HG03469 (cell line): ENCODE data around the gene AGBL4.

Experiments used
- ATAC-seq: cut with Tn5 transposase; IDR thresholded peaks from one replicate; pipeline ENCODE4 v1.9.1; 2021; ENCODE audit warnings: mild to moderate bottlenecking, moderate library complexity, moderate number of reproducible peaks; ENCODE audit not compliant: unreplicated experiment

Gene AGBL4

DNA sequence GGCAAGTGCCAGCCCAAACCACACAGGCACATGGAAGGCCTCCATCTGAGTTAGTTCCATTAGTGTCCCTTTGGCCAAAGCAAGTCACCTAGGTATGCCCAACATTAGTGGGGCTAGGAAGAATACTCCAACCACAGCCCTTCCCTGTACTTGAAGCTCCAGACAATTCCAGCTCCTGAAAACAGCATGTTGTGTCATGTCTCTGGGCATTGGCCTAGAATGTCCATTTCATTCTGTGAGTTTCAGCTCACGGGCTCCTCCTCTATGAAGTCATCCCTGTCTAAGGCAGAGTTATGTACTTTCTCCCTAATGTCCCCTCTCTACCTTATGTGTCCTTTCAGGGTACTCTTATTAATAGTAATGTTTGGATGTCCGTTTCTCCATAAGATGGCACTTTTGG is 1455.3 kb downstream of the AGBL4 start:
- no peak for ATAC-seq

- ATAC-seq, result no peak
These were observed 1457.3 kb downstream of the AGBL4 start for GRCh38 chr1:48566492-48566891.

- ATAC-seq, result no peak
These were observed 1460.7 kb downstream of the AGBL4 start for GRCh38 chr1:48563021-48563420.

DNA sequence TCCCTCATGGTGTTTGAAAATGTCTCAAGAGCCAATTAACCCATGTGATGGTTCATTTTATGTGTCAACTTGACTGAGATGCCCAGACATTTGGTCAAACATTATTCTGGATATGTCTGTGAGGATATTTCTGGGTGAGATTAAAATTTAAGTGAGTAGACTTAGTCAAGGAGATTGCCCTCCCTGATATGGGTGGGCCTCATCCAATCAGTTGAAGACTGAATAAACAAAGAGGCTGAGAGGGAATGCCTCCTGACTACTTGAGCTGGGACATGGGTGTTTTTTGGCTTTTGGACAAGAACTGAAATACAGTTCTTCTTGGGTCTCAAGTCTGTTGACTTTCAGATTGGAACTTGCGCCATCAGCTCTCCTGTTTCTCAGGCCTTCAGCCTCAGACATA is 1462.3 kb downstream of the AGBL4 start:
- ATAC-seq, result no peak

GRCh38 chr1:48560577-48560976 is 1463.2 kb downstream of the AGBL4 start:
- no peak for ATAC-seq

GRCh38 chr1:48560116-48560515 is 1463.6 kb downstream of the AGBL4 start:
- ATAC-seq, result no peak

- no peak for ATAC-seq
These were observed 1465.4 kb downstream of the AGBL4 start for GRCh38 chr1:48558366-48558765.

DNA sequence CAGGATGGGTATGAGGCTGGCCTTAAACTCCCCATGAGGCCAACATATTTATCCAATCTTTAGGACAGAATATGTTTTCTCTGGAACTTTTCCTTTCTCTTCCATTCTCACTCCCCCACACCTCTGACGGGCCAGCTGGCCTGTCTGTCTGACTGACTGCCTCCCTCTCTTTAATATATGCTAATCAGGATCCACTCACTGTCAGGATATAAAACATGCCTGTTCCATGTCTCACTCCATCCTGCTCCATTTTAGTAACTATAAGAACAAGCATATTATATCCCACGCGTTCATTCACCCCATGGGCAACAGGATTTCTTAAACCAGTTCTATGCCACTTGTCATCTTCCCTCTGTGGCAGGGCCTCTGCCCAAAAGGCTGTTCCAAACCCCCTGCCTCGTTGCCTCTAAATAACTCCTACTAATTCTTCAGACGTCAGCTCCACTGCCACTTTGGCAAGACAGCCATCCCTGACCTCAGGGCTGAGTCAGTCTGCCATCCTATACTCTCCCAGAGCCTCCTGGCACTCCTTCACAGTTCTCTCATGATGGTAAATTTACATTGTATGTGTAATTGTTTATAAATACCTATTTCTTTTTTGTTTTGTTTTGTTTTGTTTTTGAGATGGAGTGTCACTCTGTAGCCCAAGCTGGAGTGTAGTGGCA is 1467.4 kb downstream of the AGBL4 start:
- ATAC-seq, result no peak

- ATAC-seq, result no peak
These were observed 1468.5 kb downstream of the AGBL4 start for GRCh38 chr1:48555271-48555670.

- no peak for ATAC-seq
These were observed 1470.7 kb downstream of the AGBL4 start for GRCh38 chr1:48552903-48553606.

DNA sequence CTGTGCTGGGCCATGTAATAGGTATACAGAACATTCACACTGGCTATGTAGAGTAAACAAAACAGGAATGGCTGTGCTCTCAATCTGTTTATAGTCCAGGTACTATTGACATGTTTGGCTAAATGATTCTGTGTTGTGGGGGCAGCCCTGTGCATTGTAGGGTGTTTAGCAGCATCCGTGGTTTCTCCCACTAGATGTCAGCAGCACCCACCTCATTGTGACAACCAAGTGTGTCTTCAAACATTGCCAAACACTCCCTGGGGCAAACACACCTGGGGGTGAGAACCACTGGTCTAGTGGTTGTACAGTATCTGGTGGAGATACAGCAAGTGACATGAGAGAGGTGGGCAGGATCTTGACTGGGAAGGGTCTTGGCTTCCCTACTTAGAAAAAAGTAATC is 1471.3 kb downstream of the AGBL4 start:
- no peak for ATAC-seq

- ATAC-seq, result no peak
These were observed 1474.8 kb downstream of the AGBL4 start for GRCh38 chr1:48548985-48549384.

DNA sequence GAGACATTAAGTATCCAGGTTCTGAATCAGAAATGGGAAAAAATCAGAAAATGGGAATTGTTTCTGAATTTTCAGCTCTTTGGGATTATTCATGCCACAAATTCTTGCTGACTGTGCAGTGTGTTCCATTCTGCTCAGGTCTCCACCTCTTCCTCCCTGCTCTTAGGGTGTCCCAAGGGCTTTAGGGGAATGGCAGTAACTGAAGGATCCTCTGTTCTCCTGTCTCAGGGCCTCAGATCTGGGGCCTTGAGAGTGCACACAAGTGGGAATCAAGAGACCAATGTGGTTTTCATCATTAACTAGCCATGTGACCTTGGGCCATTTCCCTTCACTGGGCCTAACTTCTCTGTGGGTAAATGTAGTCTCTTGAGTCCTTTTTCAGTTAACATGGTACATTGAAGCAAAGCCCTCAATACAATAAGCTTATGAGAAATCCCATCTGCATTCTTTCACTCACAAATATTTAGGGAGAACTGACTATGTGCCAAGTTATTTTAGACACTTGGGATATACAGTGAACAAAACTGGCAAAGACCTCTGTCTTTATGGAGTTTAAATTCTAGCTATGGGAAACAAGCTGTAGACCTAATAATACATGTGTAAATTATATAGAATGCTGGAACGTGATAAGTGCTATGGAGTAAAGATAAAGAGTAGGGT is 1476.1 kb downstream of the AGBL4 start:
- ATAC-seq, result no peak

GRCh38 chr1:48543854-48544253 is 1479.9 kb downstream of the AGBL4 start:
- ATAC-seq, result no peak

GRCh38 chr1:48540587-48540986 is 1483.2 kb downstream of the AGBL4 start:
- ATAC-seq, result no peak

GRCh38 chr1:48536477-48536876 is 1487.3 kb downstream of the AGBL4 start:
- ATAC-seq, result no peak

DNA sequence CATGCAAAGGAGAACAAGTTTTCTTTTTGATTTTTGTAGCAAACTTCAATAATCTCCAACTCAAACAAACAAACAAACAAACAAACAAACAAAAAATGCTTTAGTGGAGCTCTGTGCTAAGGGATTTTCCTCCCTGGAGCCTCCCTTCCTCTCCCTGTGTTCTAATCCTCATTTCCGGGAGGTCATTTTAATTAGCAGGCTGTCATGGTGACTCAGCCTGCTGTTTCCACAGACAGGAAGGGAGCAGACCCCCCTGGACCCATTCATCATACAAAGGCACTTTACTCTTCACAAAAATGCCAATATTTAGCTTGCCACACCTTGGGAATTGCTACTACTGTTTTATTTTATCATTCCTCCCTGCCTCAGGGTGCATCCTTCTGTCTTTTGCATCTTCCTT is 1490.8 kb downstream of the AGBL4 start:
- ATAC-seq, result no peak

GRCh38 chr1:48530727-48531351 is 1492.9 kb downstream of the AGBL4 start:
- ATAC-seq, result peak; percentile 46

DNA sequence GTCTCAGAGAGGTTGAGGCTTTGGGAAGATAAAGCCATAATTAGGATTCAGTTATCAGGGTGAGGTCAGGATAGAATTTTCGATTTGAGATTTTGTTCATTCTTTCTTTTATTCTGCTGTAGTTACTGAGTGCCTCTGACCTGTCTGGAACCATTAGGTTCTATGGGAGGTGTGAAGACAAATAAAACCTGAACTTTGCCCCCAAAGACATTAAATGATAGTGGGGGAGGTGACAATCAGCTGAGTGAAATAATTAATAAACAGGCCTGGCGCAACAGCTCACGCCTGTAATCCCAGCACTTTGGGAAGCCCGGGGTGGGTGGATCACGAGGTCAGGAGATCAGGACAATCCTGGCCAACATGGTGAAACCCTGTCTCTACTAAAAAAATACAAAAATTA is 1496.7 kb downstream of the AGBL4 start:
- no peak for ATAC-seq

DNA sequence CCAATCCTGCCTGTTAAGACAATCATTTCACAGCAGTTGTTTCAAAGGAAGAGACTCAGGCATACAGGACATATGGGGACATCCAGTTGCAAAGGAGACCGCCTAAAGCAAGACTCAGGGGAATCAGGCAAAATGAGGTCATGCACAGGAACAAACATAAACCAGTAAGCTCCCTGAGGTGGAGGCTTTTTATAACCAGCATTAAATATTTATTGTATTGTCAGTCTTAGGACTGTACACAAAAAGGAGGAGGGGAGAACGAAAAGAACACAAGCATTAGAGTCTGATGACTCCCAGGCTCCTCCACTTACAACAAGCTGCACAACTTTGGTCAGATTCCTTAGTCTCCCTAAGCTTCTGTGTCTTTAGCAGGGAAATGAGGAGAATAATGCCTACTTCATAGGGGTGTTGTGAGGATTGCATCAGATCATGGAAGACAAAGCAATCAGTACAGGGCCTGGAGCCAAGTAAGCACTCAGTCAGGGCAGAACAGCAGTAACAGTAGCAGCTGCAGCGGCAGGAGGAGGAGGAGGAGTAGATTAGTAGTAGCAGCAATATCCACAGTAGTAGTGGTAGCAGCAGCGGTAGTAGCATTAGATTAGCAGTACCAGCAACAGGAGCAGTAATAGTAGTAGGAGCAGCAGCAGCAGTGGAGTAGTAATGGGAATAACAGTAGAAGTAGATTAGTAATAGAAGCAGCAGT is 1497.6 kb downstream of the AGBL4 start:
- no peak for ATAC-seq

GRCh38 chr1:48524892-48525467 is 1498.8 kb downstream of the AGBL4 start:
- ATAC-seq, result no peak
